Stimulated activated CD4-positive, alpha-beta T cell treated with anti-CD3 and anti-CD28 coated beads, Interleukin-2, amount 100 ng/mL, for 4 hours (primary cell): ENCODE results near the gene MXRA7.
"Not testable (repeated sequence)": the region's sequence is repeated elsewhere in the genome, so short reads cannot be mapped to it uniquely, and the experiment has no call there.

Source experiments
- DNase-seq: peaks from one replicate; pipeline ENCODE4 v3.0.0-alpha.2; 2020; ENCODE audit warnings: low read depth

The MXRA7 gene

GRCh38 chr17:76643553-76644148 is 67.1 kb downstream of the MXRA7 start, which contains the start of gene ST6GALNAC1:
Gene ST6GALNAC1, minus strand, starts transcription at chr17:76643757. Its CDS starts 119 bp downstream, at chr17:76643638.
- DNase-seq: peak; percentile 10

GRCh38 chr17:76642994-76643393 is 67.8 kb downstream of the MXRA7 start:
- DNase-seq: no peak

- DNase-seq: no peak
These were observed 68.7 kb downstream of the MXRA7 start for GRCh38 chr17:76642032-76642561.

DNA sequence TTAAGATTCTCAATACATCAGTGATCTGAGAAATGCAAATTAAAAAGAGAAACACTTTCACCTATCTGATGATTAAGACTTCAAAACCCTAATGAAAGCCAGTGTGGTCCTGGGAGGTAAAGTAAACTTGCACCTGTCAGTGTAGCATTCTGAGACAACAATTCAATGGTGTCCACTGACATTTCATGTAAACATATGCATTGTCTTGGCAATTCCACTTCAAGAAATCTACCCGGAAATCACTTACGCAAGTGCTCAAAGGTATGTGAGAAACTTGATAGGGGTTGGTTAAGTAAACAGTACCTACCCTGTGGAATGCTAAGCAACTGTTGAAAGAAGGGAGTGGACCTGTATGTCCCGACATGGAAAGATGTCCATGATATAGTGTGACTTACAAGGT is 69.3 kb downstream of the MXRA7 start:
- DNase-seq: no peak

- no peak for DNase-seq
These were observed 70.0 kb downstream of the MXRA7 start for GRCh38 chr17:76640550-76641380.

DNA sequence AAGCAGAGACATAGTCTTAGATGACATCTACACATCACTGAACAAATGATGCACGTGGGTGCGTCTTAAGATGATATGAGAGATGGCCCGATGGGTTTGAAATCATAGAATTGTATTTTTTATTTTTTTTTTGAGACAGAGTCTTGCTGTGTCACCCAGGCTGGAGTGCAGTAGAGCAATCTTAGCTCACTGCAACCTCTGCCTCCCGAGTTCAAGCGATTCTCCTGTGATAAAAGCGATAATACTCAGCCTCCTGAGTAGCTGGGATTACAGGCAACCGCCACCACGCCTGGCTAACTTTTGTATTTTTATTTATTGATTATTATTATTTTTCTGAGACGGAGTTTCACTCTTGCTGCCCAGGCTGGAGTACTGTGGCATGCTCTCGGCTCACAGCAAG is 72.5 kb downstream of the MXRA7 start:
- no peak for DNase-seq

DNA sequence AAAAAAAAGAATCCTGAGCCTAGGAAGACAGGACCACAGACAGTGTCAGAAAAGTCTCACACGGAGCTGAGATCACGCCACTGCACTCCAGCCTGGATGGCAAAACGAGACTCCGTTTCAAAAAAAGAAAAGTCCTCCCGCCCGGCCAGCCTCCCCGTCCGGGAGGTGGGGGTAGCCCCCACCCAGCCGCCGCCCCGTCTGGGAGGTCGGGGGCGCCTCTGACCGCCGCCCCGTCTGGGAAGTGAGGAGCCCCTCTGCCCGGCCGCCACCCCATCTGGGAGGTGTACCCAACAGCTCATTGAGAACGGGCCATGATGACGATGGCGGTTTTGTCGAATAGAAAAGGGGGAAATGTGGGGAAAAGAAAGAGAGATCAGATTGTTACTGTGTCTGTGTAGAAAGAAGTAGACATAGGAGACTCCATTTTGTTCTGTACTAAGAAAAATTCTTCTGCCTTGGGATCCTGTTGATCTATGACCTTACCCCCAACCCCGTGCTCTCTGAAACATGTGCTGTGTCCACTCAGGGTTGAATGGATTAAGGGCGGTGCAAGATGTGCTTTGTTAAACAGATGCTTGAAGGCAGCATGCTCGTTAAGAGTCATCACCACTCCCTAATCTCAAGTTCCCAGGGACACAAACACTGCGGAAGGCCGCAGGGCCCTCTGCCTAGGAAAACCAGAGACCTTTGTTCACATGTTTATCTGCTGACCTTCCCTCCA is 74.1 kb downstream of the MXRA7 start:
- DNase-seq: not testable (repeated sequence)

DNA sequence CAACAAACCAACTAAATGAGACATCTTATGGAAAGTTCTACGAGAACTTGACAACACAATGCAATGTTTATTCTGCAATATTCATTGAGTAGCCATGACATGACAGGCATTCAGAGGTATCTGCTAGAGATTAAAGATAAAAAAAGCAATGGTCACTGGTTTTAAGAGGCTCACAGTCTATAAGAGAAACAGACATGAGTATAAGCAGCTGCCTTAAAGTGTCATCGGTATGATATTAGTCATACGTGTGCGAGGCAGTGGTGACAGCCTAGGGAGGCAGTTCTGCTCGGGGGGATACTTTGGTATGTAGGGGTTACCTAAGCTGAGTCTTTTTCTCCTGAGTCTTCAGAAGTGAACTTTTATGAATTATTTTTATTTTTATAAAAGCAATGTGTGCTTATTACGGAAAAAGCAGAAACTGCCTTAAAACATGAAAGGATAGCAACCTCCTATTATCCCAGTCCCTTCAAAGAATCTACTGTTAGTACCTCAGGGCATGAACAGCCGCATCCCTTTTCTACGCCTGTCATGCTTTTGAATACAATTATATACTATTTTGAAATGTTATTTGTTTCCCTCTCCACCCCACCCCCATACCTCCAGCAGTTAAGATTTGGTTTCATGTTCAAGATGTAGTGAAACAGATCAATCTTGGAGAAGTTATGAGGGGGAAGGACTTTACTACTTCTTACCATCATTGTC is 75.0 kb downstream of the MXRA7 start:
- DNase-seq: no peak

DNA sequence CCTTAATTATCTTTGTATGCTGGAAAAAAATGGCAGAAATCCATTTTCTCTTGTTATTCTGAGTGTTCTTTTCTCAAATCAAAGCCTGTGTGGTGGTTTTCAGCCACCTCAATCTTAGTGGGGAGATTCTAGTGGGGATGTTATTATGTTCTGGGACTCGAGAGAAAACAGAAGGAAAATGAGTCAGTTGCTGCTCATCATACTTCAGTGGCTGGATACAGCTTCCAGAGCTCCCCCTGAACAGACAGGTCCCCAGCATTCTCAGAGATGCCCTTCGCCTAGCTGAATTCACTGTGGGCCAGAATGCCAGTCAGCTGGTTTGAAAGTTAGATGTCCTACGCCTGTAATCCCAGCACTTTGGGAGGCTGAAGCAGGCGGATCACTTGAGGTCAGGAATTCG is 75.7 kb downstream of the MXRA7 start:
- DNase-seq: no peak

DNA sequence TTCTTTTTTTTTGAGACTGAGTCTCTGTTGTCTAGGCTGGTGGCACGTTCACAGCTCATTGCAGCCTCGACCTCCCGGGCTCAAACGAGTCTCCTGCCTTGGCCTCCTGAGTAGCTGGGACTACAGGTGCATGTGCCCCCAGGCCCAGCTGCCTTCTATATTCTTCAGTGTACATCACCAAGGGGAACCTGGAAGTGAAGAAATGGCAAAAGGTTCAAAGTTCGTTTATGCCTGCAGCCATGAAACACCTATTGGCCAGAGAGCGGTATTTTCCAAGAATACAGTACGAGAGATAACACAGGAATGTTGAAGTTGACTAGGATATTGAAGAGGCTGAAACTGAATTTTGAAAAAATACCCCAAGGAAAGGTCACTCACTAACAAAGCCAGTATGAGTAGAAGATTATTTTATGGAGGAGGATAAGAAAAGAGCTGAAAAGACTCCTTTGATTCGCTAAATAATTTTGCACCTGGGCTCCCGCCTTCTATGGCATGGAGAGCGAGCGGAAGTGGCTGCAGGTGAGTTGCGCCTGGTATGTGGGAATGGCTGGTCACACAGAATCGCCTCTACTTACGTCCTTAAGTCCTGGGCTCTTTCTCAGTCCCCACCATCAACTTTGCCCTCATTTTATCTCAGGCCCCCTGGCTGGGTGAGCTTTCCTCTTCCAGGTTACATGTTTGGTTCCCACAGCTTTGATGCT is 77.0 kb downstream of the MXRA7 start:
- no peak for DNase-seq

DNA sequence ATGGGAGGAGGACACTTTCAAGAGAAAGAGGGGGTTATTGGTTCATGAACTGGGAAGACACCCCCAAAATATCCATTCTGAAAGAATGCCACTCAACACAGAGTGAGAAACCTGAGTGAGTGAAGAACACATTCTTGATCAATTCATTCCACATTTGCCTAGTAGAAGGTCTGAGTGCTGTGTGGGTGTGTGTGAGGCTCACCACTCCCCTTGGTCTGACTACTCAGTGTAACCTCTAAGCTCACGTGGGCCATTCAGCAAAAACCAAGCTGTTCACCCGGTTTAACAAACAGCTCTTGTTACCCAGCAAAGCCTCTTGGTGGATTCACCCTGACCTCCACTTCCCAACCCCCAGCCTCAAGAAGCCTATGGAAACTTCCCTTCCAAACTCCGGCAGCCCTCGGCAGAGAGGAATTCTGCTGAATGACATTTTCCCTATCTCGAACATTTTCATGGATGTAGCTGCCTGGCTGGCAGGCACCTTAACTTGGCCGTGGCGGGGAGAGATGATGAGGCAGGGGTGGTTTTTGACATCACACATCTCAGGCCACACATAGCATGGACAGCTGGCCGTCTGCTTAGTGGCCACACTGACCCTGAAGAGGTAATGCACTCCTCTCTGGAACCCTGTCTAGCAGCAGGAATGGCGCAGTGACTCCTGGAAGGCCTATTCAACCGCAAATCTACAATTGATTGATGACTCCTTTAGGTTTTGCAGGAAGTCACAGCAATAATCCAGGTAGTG is 78.8 kb downstream of the MXRA7 start:
- no peak for DNase-seq

DNA sequence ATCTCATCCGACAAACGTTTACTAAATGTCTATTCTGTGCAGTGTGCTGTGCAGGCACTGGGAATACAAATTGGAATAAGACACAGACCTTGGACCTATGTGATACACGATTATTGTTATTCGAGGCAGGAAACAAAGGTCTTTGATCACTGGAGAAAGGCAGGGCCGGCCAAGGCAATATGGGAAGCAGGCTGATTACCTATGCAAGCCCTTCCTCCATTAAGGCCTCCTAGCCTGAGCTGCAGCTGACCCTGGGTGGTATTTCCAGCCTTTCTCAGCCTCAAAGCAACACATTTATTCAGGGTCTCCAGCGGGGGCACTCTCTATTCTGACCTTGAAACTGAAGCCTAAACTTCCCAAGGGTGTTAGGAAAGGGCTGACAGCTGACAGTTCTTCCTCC is 80.6 kb downstream of the MXRA7 start:
- DNase-seq: no peak
